Activated CD8-positive, alpha-beta memory T cell treated with anti-CD3 and anti-CD28 coated beads, Interleukin-2, amount 50 U/mL, for 1 hour (primary cell): ENCODE results near the gene THOC7.
A peak's percentile ranks its signal among the peaks of the same experiment; 100 is the strongest.

ENCODE experiments used
- DNase-seq: peaks from one replicate; pipeline ENCODE4 v3.0.0-alpha.2; 2020; ENCODE audit errors: extremely low read depth

The THOC7 gene

DNA sequence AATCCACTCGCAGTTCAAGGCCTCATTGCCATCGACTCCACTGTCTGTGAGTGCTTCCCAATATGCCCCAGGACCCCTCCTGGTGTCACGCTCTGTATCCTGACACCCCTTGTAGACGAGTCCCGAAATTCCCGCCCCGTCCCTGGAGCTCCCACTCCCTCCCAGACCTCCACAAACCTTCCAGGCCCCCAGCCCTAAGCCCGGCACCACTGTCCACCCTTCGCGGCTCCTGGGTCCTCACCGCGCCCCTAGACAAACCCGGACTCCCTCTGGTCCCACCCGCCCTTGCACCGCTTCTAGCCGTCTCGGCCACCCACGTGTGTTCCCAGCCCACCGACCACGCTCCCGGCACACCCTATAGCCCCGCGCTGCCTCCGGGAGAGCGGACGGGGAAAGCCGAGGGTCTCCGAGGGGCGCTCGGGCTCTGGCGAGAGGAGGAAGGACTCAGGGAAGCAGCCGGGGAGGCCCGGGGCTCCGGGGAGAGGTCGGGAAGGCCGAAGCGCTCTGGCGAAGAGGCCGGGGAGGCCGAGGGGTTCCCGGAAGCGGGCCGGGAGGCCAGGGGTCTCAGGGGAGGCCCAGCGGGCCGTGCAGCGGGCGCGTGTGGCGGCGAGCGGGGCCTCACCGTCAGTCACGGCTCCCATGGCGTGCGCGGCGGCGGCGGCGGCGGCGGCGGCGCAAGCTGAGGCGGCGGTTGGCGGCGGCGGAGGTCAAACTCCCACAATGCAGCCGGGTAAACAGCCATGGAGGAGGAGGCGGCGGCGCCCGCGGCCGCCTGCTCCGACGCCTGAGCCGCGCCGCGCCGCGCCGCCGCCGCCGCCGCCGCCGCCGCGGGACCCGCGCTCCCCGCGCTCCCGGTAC, at the start of gene THOC7, which contains the start of gene ATXN7:
TSS of gene THOC7 (minus strand) at position 656 of the 858 bp plus-strand sequence. CDS start at position 641, 15 bp downstream.
TSS of gene ATXN7 (plus strand) at position 718 of the 858 bp plus-strand sequence. CDS start 48,732 bp downstream, outside the sequence.
- DNase-seq, result no peak

DNA sequence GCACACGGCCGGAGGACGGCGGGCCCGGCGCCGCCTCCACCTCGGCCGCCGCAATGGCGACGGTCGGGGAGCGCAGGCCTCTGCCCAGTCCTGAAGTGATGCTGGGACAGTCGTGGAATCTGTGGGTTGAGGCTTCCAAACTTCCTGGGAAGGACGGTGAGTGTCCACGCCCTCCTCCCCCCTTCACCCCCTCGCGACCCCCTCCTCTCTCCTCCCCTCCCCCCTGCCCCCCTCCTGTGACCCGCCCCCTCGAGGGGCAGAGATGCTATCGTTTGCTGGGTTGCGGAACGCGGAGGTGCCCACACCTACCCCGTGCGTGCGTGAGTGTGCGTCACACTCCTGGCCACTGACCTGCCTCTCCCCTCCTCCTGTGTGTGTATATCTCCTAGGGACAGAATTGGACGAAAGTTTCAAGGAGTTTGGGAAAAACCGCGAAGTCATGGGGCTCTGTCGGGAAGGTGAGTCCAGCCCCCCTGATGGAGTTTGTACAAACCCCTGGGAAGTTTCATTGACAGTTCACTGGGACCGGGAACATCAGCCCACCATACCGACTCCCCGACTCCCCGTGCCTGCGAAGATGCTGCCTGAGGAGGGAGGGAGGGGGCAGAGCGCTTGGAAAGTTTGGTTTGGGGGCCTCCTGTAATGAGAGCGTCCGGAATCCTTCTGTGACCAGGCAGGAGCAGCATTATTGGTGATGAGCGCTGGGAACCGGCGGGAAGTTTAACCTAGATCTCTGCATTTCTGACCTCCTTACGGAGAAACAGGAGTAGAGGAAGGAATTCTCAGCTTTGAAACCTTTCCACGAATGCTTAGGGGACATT, 49.4 kb upstream of the THOC7 start:
- DNase-seq, result peak; percentile 22

DNA sequence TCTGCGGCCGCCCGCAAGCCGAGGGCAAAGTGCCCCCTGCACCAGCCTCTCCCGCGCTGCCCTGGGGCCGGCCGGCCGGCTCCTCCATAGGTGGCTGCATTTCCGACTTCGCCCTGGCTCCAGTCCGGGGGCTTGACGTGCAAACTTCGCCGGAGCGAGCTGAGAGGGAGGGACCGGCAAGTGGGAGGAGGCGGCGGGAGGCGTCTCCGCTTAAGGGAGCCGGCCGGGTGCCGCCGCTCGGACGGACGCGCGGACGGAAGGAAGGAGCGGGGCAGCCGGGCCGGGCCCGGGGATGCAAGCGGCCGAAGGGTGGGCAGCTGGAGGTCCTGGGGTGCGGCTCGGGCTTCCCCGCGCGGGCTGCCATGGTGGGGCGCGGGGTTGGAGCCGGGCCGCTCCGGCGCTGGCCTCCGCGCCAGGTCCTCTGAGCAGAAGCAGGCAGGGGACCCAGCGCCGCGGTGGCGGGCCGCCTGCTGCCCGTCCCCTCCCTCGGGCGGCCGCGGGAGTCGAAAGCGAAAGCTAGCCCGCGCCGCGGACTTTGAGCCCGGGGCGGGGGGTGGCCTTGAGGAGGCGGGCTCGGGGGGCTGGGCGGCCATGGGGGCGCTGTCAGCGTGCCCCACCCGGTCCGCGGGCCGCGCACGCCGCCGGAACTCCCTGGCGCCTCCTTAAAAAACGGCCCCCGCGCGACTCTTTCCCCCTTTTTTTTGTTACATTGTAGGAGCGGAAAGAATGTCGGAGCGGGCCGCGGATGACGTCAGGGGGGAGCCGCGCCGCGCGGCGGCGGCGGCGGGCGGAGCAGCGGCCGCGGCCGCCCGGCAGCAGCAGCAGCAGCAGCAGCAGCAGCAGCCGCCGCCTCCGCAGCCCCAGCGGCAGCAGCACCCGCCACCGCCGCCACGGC, 48.5 kb upstream of the THOC7 start, which contains the start of gene SCAANT1:
TSS of gene SCAANT1 (minus strand) at position 511 of the 895 bp plus-strand sequence.
- DNase-seq, result peak; percentile 72

DNA sequence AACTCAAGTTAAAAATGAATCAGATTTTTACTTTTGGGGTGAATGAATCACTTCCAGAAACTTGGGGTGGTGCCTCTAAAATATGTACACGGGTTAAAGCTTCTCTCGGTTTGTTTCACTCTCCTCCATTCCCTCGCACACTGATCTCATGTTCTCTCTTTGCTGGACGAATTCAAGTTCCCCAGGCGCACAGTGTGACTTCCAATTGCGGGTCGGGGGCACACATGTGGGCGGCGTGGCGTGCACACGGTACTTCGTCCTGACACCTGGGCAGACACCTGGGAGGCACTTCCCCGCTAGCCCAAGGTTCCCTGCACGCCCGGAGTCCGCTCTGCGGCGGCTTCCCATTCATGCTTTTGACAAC, 47.9 kb upstream of the THOC7 start:
- DNase-seq, result no peak

DNA sequence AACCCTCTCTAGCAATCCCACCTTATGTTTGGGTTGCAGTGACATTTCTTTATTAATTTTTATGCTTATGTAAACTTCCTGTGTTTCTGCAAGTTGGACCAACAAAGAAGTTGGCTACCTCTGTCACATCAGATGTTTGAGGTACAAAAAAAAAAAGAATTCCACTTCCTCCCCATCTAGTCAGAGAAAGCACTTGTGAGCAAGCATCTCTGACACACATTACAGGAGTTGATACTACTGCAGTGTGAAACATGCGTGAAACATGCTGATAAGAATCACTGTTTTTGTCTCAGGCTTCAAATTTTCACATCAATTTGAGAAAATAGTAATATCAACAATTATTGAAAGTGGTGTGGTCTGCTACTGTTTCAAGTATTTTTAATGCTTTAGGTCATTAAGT, 47.3 kb upstream of the THOC7 start:
- DNase-seq, result no peak

DNA sequence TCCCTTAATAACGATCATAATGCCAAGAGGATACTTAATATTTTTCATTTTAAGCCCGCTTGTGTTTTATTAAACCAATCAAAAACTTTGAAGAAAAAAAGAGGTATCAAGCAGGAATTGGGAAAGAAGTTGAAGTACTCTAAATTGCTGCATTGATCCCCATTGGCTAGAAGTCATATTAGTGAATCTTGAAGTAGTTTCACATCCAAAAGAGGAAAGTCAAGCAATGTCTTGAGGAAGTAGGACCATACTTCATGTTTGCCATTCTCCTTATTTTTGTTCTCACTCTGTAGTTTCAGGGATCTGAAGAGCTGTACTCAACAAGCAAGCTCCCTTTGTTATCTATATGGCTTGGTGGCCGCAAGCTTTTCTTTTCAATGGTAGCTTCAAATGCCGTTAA, 46.4 kb upstream of the THOC7 start:
- DNase-seq, result no peak

DNA sequence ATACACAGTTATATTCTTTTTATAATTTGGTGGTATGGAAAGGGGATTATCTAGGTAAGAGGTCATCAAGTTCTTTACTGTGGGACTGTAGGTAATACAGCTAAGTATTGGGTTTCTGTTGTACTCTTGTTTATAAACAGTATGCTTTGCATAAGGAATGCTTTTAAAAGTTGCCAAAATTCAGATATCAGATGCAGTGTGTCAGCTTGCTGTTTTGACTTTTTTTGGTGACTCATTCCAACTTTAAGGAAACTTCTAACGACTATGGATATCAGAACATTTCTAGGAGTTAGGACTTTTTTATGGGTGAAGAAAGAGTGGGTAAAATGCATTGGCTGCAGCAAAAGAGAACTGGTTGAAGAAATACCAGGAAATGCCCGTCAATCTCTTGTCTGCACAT, 45.8 kb upstream of the THOC7 start:
- no peak for DNase-seq

DNA sequence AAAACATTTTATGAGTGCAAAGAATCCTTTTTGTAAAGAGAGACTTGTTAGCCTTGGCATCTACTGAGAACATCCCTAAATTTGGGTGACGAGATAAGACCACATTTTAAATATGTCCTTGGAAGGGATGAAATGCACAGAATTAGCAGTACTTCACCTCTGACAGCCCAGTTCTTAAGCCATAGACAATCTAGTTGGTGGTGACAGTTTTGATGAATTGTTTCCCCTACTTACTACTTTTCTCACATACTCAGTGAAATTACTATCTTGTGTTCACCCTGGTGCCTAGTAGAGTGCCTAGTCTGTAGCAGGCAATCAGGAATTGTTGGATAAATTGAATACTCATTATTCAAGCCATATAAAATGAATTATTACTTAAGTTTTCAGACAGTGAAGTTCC, 45.2 kb upstream of the THOC7 start:
- no peak for DNase-seq

DNA sequence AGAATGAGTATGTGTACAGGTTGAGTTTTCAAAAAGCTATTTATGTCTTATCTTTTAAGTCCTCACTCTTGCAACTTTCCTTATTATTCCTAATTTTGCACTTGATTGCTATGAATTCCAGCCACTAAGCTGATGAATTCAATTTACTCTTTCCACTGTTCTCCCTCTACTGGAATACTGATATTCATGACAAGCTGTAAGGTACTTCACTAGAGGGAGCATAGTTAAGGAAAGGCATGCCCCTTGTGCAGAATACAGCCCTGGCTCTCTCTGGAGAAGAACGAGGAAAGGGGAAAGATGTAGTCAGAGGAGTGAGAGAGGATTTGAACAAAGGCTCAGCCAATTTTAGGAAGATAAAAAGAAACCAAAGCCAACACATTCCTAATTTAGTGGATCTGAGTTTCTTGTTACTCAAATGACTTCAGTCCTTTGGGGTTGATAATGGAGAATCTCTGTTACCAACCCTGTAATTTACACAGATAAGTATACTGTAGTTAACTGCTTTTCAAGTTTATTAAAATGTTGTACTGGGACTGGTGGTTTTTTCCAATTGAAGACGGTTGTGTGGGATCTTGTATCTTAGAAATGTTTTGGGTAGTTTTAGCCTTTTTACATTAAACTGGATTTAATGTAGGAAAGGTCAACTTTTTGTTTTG, 44.6 kb upstream of the THOC7 start:
- no peak for DNase-seq

DNA sequence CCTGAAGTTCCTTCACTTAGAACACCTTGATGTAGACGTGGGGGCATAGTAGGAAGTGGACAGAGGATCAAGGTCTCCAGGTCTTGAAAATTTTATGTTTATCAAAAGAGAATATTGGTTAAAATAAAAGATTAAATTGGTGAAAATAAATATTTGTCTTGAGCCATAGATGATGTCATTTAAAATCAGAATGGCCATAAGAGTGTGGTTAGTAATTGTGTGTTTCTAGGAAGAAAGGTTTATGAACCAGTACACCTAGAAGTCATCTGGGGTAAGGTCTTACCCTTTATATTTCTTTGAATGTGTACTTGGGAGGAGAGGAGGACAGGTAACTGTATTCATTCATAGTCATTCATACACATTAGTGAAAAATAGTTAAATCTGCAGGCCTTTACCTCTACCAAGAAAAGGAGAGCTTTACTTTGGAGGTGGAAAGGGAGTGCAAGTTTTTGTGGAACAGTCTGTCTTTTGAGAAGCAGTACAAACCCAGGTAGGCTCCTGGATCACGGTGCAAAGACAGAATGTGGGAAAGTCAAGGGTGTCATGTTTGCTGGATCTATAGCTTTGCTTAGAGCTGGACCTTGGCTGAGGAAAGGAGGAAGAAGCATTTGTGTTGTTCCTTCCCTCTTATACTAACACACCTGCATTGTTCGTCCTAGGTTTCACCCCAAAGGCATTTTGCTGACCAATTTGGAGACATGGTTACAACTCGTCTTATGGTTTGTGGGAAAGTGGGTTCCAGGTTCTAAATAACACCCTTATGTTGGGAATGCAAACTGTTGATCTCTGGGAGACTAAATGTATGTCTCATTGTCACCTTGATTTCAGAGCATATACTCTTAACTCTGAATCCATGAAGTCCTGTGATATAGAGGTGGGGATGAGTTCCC, 42.4 kb upstream of the THOC7 start:
- DNase-seq, result no peak

DNA sequence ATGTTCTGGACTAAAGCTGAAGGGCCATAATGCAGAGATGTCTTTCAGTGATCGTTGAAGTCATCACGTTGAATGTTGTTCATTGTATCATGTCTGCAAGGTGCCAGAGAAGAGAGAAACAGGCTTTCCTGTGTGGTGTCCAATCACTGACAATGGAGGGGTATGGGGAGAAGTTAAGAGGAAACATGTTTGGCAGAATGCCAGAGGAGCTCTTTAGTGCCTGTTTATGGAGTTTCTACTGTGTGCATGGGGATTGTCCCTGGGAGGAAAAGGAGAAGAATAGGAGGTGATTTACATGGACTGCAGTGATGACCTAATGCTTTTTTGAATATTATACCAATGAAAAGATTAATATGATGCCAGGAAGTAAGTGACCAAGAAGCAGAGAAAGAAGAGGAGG, 36.9 kb upstream of the THOC7 start:
- no peak for DNase-seq

DNA sequence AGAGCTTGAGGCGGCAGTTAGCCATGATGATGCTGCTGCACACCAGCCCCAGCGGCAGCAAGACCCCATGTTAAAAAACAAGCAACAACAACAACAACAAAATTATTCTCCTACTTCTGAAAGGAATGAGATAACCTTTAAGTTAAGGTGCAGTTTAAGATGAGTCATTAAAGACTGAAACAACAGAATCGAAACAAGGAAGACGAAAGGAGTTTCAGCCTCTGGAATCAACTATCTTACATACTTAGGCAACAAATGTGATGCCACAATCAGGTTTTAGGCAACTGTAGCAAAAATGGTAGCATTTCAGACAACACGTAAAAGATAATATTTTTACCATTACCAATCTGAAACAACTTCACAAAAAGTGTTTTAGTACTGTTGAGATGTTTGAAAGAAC, 36.4 kb upstream of the THOC7 start:
- no peak for DNase-seq

DNA sequence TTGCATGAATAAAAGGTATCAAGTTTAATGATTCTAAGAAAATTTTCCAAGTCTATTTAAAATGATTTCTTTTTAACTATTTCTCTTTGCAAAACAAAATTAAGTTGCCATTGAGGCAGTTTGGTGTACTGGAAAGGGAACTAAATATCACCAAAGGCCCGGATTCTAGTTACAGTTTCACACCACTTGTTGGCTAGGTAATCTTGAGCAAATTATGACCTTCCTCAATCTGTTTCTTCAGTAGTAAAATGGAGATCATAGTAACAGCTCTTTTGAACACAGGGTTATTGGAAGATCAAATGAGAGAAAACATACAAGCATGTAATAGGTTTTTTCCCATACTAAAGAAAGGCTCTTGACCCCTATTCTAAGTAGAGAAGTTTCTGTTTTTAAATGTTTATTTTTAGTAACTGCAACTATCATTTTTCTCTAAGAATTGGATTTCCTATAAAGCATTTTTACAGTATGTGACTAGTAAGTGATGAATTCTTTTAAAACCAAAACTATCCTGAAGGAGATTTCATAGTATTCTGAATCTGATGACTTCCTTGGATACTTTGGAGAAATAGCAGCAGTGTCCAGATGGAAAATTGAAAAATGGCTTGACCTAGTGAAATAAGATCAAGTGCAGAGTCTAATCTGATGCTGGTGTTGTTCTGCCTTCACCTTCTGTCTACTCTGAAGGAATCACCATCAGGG, 32.9 kb upstream of the THOC7 start:
- DNase-seq, result no peak

DNA sequence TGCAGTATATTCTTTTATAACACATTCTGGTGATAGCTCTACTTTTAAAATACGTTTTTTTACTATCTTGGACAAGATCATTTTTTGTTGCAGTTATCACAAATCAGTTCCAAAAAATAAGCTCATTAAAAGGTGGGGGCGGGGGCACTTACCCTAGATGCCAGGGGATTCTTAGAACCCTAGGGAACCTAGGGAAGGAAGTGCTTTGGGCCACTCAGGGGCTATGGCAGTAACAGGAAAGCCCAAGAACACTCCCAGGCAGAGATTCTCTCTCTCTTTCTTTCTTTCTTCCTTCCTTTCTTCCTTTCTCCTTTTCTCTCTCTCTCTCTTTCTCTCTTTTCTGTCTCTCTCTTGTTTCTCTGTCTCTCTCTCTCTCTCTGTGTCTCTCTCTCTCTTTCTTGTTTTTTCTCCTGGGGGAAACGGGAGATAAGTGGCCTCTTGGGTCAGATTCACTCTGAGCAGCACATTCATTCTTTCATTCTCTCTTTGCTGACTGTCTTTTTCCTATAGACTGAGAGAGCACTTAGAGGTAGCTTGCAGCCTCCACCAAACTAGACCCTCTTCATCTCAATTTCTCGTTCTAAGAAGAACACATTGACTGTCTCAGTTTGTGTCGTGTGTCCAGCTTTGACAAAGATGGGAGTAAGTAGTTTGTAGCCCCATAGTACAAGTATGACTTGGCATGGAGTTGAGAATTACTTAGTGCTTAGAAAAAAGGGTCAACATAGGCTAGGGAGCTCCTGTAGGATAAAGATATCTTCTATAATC, 32.0 kb upstream of the THOC7 start:
- no peak for DNase-seq

DNA sequence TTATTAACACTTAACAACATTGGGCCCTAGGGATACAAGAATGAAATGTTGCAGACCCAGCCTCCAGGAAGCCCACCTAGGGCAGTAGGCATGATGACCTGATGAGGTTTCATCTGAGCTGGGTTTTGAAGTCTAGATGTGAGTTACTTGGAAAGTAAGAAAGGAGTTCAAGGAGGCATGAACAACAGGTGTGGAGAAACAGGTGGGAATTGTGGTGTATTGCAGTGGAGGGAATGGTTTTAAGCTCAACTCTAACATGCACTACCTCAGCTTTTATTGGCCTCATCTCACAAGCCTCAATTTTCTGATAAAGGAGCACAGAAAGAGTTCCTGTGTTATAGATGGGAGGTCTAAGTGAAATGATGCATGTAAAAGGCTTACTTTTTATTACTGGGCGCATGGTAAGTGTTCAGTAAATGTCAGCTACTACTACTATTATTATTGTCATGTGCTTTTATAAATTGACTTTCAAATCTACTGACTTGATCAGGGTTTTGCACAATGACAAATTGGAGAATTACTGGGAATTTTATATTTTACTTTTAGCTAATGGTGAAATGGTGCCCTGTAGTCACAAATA, 29.3 kb upstream of the THOC7 start:
- no peak for DNase-seq

DNA sequence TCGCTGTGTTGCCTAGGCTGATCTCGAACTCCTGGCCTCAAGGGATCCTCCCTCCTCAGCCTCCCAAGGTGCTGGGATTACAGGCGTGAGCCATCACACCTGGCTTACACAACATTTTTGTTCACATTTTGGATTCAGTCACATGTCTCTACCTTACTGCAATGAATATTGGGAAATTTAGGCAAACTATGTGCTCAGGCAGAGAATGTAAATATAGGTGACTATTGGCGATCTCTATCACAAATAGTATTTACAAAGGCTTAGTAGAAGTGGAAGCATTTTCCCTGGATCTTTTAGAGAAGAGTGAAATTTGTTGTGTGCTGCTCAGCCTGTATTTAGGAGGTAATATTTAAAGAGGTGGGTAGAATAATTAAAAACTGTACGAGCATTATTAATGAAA, 27.9 kb upstream of the THOC7 start:
- DNase-seq, result no peak

DNA sequence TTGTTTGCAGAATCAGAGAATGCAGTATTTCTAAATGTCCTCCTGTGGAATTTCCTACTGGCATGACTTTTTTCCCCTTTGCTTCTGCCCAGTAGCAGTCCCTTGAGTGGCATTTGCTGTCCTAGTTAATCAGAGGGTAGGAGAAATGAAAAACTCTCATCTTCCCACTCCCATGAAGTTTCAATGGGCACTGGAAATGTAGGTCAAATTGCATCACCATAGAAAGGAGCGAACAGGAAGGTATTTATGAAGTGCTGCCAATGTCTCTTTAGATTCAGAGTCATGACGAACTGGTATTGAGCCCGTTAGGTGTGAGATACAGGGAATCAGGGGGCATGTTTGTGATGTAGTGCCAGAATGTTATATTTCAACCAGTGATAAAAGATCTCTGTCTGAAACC, 23.3 kb upstream of the THOC7 start:
- no peak for DNase-seq

DNA sequence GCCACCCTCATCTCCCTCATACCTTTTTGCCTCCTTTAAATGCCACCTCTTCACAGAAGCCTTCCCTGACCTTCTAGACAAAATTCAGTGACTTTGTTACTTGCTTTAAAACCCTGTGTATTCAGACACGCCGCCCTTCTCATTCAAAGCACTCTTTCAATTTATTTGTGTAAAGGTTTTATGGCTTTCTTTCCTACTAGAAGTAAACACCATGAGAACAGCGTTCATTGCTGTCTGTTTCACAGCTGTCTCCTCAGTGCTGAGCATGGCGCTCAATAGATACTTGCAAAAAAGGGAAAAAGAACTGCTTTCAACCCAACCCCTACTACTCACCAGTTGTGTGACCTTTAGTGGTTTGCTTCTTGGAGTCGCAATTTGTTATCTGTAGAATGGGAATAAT, 17.0 kb upstream of the THOC7 start:
- DNase-seq, result no peak
